GM19099 (cell line): Measurements from ENCODE around the gene COBL.

Experiments
- POLR2A ChIP-seq: IDR thresholded peaks from 3 replicates; pipeline ENCODE4 v1.6.1; 2011; ENCODE audit warnings: low read depth; ENCODE audit not compliant: insufficient read length; ENCODE audit errors: extremely low read depth

COBL gene

DNA sequence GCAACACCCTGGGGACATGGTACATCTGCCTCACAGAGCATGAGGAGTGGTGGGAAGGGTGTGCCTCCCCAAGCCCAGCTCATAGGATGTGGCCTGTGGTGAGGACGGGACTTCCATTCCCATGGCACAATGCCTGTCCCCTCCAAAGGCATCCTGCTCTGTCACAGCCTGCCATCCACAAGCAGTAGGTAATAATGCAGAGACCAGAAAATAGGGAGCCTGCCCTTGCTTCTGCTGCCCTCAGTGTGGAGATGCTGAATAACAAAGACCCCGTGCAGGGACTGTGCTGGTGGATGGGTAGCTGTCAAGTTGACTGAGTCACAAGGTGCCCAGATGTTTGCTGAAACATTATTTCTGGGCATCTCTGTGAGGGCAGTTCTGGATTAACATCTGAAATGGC, 334.0 kb downstream of the COBL start:
- no peak for TF ChIP-seq POLR2A

DNA sequence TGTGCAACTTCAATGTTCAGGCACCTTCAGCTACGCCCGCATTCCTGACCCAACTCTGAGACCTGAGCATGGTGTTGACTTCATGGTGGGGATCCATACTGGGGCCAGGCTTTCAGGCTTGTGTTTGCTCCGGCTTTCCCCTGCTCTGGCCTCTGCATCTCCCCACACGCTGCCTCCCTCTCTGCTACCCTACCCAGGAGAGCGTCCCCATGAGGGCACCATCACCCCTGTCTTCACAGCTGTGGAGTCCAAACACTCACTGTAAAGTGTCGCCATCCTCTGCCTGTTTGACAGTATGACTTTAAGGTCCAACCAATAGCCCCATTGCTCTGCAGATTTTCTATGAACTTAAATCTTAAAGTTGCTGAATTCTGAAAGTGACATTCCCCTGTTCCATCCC, 334.9 kb downstream of the COBL start:
- TF ChIP-seq POLR2A: no peak

DNA sequence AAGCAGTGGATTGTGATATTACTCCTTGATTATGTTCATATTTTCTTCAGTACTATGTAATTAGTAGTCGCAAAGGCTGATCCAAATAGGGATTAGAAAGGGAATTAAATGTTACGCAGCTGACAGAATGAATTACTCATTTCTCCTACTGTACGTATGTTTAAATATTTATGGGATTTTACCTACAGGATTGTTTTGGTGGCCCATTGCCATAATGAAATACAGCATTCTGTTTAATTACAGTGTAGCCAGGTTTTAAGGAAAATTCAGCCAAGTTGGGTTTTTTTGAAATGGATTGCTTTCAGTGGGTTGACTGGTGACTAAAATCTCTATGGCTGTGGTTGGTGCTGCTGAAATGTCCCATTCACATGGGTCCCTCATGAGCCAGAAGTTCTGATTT, 336.2 kb downstream of the COBL start:
- no peak for TF ChIP-seq POLR2A

DNA sequence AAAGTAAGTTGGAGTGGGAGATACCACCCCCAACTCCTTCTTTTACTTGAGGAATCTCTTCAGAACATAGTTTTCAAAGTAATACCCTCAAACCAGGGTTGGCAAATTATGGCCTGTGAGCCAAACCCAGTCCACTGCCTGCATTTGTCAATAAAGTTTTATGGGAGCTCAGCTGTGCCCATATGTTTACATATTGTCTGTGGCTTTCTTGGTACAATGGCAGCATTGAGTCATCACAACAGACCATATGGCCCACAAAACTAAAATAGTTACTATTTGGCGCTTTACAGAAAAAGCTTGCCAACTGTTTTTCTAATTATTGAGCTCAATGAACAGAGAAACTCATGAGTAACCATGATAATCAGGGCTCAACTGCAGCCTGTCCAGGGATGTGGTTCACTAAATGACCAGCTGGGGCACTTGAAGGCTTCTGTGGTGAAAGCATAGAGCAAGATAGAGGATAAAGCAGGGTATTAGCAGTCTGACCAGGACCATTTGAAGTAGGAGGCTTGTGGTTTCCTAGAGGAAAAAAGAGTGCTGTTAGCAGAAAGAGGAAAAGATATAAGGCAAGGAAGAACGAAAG, 337.9 kb downstream of the COBL start:
- TF ChIP-seq POLR2A: no peak

DNA sequence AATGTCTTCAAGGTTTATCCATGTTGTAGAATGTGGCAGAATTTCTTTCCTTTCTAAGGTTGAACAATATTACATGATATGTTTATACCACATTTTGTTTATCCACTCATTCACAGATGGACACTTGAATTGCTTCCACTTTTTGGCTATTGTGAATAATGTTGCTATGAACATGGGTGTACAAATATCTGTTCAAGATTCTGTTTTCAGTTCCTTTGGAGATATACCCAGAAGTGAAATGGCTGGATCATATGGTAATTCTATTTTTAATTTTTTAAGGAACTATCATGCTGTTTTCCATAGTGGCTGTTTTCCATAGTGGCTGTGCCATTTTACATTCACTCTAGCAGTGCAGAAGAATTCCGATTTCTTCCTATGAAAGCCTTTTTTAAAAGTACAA, 339.2 kb downstream of the COBL start:
- TF ChIP-seq POLR2A: no peak

- TF ChIP-seq POLR2A: no peak
These were observed 340.5 kb downstream of the COBL start for GRCh38 chr7:50976064-50976463.

DNA sequence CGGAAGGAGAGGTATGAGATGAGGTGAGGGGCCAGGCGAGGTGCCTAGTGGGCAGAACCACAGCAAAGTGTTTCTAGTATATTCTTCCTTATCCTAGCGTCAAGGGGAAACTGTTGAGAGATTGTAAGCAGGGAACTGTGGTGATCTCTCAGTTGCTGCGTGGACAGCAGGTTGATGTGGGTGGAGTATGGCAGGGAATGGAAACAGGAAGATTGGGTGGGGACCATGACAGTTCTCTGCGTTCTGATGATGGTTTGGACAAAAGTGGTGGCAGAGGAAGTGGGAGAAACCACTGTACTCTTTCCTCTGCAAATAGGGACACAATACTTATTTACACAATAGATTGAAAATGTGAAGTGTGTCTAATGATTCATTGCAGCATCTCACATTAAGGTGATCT, 342.4 kb downstream of the COBL start:
- TF ChIP-seq POLR2A: no peak

DNA sequence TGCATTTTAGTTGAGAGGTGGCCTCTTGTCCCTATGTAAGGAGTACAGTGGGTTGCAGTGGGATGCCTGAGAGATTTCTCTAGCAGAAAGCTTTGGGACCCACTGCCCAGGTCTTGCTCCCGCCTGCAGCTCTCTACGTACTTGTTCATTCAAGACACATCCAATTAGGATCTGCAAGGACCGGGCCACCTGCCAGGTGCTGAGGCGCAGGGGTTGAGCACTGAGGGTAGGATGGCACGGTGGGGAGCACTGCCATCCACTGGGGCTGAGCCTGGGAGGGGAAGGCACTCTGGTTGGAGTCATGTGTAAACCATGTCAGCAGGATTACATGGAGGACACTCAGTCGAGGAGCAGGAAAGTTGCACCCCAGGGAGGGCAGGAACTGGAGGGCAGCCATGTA, 342.8 kb downstream of the COBL start:
- TF ChIP-seq POLR2A: no peak

- TF ChIP-seq POLR2A: no peak
These were observed 346.5 kb downstream of the COBL start for GRCh38 chr7:50970092-50970491.
